K562 (cell line): ENCODE measurements around the gene NME2. TPM values are rescaled to one million over a fixed set of nuclear protein-coding genes. Genes with fewer than 3 reads are reported as not detected.
A peak's percentile ranks its signal among the peaks of the same experiment; 100 is the strongest.

Experiments
- ARID1B ChIP-seq: fragments of 450-650 bp; IDR thresholded peaks from 2 replicates; pipeline ENCODE4 v1.6.1; 2016; ENCODE audit warnings: antibody characterized with exemption, mild to moderate bottlenecking, inconsistent platforms
- CBX1 ChIP-seq: sonication (generic); IDR thresholded peaks from 2 replicates; pipeline ENCODE4 v1.6.1; 2016; ENCODE audit warnings: antibody characterized with exemption, low read depth, mild to moderate bottlenecking
- CTBP1 ChIP-seq: fragments of 450-650 bp; IDR thresholded peaks from 2 replicates; pipeline ENCODE4 v1.6.1; 2016; ENCODE audit warnings: borderline replicate concordance
- EP300 ChIP-seq: IDR thresholded peaks from 2 replicates; pipeline ENCODE4 v1.6.1; 2012; ENCODE audit warnings: low read length, improper control_type of control experiment
- HNRNPK ChIP-seq: fragments of 200-400 bp; formaldehyde crosslinking; IDR thresholded peaks from one replicate; pipeline ENCODE4 v1.6.1; 2018; ENCODE audit warnings: mild to moderate bottlenecking, low read depth, low read length; ENCODE audit not compliant: poor library complexity, severe bottlenecking
- HNRNPUL1 ChIP-seq: fragments of 200-400 bp; formaldehyde crosslinking; IDR thresholded peaks from 2 replicates; pipeline ENCODE4 v1.6.1; 2017; ENCODE audit warnings: low read length
- LCOR ChIP-seq: sonication (generic); formaldehyde crosslinking; IDR thresholded peaks from 2 replicates; pipeline ENCODE4 v1.8.0; 2022; ENCODE audit warnings: mild to moderate bottlenecking, missing genetic modification reagents
- MEF2D ChIP-seq: conservative IDR thresholded peaks from 2 replicates; pipeline ENCODE4 v1.6.1; 2016; ENCODE audit warnings: low read depth, missing genetic modification characterization, missing compliant biosample characterization
- MYNN ChIP-seq, 2 experiments: sonication (generic); formaldehyde crosslinking in 1 of 2; IDR thresholded peaks; 2 replicates each; pipeline versions ENCODE4 v1.5.0 to v1.6.1; 2016 to 2020; ENCODE audit warnings: antibody characterized with exemption in 1 of 2, missing genetic modification reagents in 1 of 2
- NFE2L1 ChIP-seq: fragments of 450-650 bp; IDR thresholded peaks from 2 replicates; pipeline ENCODE4 v1.6.1; 2016; ENCODE audit warnings: missing genetic modification characterization, low read depth, mild to moderate bottlenecking, missing compliant biosample characterization, moderate library complexity, borderline replicate concordance
- POLR2A ChIP-seq: fragments of 450-650 bp; conservative IDR thresholded peaks from 2 replicates; pipeline ENCODE4 v1.6.1; 2016
- TBP ChIP-seq: optimal IDR thresholded peaks from 2 replicates; pipeline ENCODE3; 2011; ENCODE audit warnings: low read depth, low read length, improper control_type of control experiment
- TEAD2 ChIP-seq: fragments of 450-650 bp; IDR thresholded peaks from 2 replicates; pipeline ENCODE4 v1.6.1; 2016; ENCODE audit warnings: missing genetic modification characterization, control low read depth, missing compliant biosample characterization
- ZNF134 ChIP-seq: fragments of 250-450 bp; sonication (Bioruptor Pico); conservative IDR thresholded peaks from 2 replicates; pipeline ENCODE4 v1.4.0; 2020
- ZNF175 ChIP-seq: fragments of 200-800 bp; sonication (Bioruptor generic); IDR thresholded peaks from 2 replicates; pipeline ENCODE4 v1.6.1; 2016; ENCODE audit warnings: low read depth, mild to moderate bottlenecking, missing genetic modification characterization, missing compliant biosample characterization
- ZNF239 ChIP-seq: fragments of 250-450 bp; sonication (Bioruptor Pico); IDR thresholded peaks from 2 replicates; pipeline ENCODE4 v1.4.0; 2020; ENCODE audit warnings: mild to moderate bottlenecking
- ZNF24 ChIP-seq: fragments of 450-650 bp; IDR thresholded peaks from 2 replicates; pipeline ENCODE4 v1.6.1; 2016
- ZNF41 ChIP-seq: fragments of 250-450 bp; sonication (Bioruptor Pico); conservative IDR thresholded peaks from 2 replicates; pipeline ENCODE4 v1.4.0; 2020; ENCODE audit warnings: mild to moderate bottlenecking
- ZNF764 ChIP-seq: fragments of 250-450 bp; sonication (Bioruptor Pico); IDR thresholded peaks from 2 replicates; pipeline ENCODE4 v1.4.0; 2020; ENCODE audit warnings: low read depth, mild to moderate bottlenecking, moderate library complexity
- polyA plus RNA-seq, 8 experiments: library from polyadenylated mRNA; depleted of rRNA in 4 of 8; stranded (reverse) in 5 of 8; unstranded in 3 of 8; fragments of >200 nt; fragmentation: Nextera tagmentation in 2 of 8; fragmentation: Illumina TruSeq in 1 of 8; extraction: Ambion mirVana in 2 of 8; extraction: Trizol in 1 of 8; gene quantifications; 2 replicates each; pipeline versions ENCODE4 v1.2.1 to v1.2.3, GENCODE V29; 2011 to 2014; ENCODE audit warnings: inconsistent platforms in 1 of 8, missing spikeins in 1 of 8
- total RNA-seq, 7 experiments: library from RNA; depleted of rRNA in 6 of 7; stranded (reverse); fragments of >200 nt in 6 of 7; fragmentation: Illumina TruSeq in 2 of 7; extraction: Trizol in 2 of 7; gene quantifications; 2 replicates each; pipeline versions ENCODE4 v1.2.1 to v1.2.3, GENCODE V29; 2011 to 2021; ENCODE audit warnings: low replicate concordance in 1 of 7
- TF ChIP-seq, protein P1 (sequence below): fragments of 250-450 bp; sonication (Bioruptor Pico); IDR thresholded peaks from 2 replicates; pipeline ENCODE4 v1.8.0; 2021; ENCODE audit warnings: moderate library complexity, mild to moderate bottlenecking, inconsistent platforms
- TF ChIP-seq, protein P2 (sequence below): fragments of 250-450 bp; sonication (Bioruptor Pico); IDR thresholded peaks from 2 replicates; pipeline ENCODE4 v1.9.0; 2021; ENCODE audit warnings: mild to moderate bottlenecking
- TF ChIP-seq, protein P3 (sequence below): fragments of 450-650 bp; formaldehyde crosslinking; IDR thresholded peaks from 2 replicates; pipeline ENCODE4 v1.4.0; 2020; ENCODE audit warnings: mild to moderate bottlenecking, moderate library complexity
- TF ChIP-seq, protein P4 (sequence below): sonication (generic); formaldehyde crosslinking; IDR thresholded peaks from 2 replicates; pipeline ENCODE4 v1.8.1; 2023; ENCODE audit warnings: mild to moderate bottlenecking, missing genetic modification reagents

The NME2 gene
- total and polyA plus RNA-seq, 9 of the 15 experiments (the other 6 are each of a cell fraction or from before 2014, with no cell fraction given): 684 to 1,202 (median 924) TPM

DNA sequence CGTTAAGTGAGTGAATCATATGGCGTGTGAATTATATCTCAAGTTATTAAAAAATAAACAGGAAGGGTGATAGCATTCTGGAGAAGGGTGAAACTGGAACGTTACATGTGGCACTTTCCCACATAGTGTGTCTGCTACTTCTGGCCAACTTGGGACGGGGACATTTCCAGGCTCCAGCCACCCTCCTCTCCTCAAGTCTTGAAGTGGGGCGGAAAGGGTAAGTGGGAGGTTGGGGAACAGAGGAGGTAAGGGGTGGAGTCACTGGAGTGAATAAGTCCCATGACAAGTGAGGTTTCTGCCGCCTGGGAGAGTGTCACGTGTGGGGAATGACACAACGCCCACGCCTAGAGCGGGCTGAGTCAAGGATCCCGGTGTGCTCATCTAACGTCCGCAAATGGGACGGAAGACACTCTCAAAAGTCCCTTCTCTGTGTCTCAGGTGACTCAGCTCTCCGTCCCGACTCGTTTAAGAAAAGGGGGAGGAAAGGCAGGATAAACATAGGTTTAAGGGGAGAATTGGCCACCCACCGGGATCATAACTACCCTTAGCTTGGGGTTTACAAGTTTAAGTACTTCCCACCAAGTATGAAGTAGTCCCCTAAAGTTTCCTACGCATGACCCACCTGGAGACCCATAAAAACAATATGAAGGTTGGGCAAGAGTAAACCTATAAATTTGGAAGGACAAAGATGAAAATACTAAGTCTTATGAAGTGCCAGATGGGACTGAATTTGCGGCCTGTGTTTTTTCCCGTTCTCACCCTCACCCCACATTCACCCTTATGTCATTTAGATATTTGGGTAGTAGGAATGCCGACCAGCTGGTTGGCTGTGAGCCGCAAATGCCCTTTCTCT, 44.4 kb upstream of the NME2 start (continued):
- TF ChIP-seq POLR2A (peak; percentile 98), ARID1B (peak; percentile 82), ZNF239 (CRISPR knock-in tag) (no peak), ZNF24 (no peak), CBX1 (0 out of 2 replicates have a peak, but pooled peaks have one; percentile 46), MYNN (IDR thresholded peaks at IDR 0.05) (peak; percentile 87), MYNN (CRISPR knock-in tag; IDR thresholded peaks at IDR 0.05) (no peak), LCOR (CRISPR knock-in tag) (peak; percentile 76; the same call in 1 of the 2 replicates), MEF2D (0 out of 2 replicates have a peak, but pooled peaks have one; percentile 55), ZNF134 (CRISPR knock-in tag) (no peak), ZNF764 (CRISPR knock-in tag) (no peak), NFE2L1 (no peak), HNRNPUL1 (no peak), ZNF175 (CRISPR knock-in tag) (peak; percentile 2; the same call in 1 of the 2 replicates), CTBP1 (peak; percentile 85), TEAD2 (no peak), ZNF41 (CRISPR knock-in tag) (peak; percentile 58; the same call in 1 of the 2 replicates), TBP (peak; percentile 91), EP300 (peak; percentile 84), HNRNPK (no peak)
- TF ChIP-seq, protein P1, sequence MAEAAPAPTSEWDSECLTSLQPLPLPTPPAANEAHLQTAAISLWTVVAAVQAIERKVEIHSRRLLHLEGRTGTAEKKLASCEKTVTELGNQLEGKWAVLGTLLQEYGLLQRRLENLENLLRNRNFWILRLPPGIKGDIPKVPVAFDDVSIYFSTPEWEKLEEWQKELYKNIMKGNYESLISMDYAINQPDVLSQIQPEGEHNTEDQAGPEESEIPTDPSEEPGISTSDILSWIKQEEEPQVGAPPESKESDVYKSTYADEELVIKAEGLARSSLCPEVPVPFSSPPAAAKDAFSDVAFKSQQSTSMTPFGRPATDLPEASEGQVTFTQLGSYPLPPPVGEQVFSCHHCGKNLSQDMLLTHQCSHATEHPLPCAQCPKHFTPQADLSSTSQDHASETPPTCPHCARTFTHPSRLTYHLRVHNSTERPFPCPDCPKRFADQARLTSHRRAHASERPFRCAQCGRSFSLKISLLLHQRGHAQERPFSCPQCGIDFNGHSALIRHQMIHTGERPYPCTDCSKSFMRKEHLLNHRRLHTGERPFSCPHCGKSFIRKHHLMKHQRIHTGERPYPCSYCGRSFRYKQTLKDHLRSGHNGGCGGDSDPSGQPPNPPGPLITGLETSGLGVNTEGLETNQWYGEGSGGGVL (CRISPR knock-in tag): no peak
- TF ChIP-seq, protein P2, sequence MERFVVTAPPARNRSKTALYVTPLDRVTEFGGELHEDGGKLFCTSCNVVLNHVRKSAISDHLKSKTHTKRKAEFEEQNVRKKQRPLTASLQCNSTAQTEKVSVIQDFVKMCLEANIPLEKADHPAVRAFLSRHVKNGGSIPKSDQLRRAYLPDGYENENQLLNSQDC (CRISPR knock-in tag): peak; percentile 50; the same call in 1 of the 2 replicates
- TF ChIP-seq, protein P3, sequence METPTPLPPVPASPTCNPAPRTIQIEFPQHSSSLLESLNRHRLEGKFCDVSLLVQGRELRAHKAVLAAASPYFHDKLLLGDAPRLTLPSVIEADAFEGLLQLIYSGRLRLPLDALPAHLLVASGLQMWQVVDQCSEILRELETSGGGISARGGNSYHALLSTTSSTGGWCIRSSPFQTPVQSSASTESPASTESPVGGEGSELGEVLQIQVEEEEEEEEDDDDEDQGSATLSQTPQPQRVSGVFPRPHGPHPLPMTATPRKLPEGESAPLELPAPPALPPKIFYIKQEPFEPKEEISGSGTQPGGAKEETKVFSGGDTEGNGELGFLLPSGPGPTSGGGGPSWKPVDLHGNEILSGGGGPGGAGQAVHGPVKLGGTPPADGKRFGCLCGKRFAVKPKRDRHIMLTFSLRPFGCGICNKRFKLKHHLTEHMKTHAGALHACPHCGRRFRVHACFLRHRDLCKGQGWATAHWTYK (CRISPR knock-in tag): 0 out of 2 replicates have a peak, but pooled peaks have one; percentile 42
- TF ChIP-seq, protein P4, sequence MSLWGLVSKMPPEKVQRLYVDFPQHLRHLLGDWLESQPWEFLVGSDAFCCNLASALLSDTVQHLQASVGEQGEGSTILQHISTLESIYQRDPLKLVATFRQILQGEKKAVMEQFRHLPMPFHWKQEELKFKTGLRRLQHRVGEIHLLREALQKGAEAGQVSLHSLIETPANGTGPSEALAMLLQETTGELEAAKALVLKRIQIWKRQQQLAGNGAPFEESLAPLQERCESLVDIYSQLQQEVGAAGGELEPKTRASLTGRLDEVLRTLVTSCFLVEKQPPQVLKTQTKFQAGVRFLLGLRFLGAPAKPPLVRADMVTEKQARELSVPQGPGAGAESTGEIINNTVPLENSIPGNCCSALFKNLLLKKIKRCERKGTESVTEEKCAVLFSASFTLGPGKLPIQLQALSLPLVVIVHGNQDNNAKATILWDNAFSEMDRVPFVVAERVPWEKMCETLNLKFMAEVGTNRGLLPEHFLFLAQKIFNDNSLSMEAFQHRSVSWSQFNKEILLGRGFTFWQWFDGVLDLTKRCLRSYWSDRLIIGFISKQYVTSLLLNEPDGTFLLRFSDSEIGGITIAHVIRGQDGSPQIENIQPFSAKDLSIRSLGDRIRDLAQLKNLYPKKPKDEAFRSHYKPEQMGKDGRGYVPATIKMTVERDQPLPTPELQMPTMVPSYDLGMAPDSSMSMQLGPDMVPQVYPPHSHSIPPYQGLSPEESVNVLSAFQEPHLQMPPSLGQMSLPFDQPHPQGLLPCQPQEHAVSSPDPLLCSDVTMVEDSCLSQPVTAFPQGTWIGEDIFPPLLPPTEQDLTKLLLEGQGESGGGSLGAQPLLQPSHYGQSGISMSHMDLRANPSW (CRISPR knock-in tag): no peak
